ENCODE data around the gene KCNJ14.

The KCNJ14 gene

DNA sequence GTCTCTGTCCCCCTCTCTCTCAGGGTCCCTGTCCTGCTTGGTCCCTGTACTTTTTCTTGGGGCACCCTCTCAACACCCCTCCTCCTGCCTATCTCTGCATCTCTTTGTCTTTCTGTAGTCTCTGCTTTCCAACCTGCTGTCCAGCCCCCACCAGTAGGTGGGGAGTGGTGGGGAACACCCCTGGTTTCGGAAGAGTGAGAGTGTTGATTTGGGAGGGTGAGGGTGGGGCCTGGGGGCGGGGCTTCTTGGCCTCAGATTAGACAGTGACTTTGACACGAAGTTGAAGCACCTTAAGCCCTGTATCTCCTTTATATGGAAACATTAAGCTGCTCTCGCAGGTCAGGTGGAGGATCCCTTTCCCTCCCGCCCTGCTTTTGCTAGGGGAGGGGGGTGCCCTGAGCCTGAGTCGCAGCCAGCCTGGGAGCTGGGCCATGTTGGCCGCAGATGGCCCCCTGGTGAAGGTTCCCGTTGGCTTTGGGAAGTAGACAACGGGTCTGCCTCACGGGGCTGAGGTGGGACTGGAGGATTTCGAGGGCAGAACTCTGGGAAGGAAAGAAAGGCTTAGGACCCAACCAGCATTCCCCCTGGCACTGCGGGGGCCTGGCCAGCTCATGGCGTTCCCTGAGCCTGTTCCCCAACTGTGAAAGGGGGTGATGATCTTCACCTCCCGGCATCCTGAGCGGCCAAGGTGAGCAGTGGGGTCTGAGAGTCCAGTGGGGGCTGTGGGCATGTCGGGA, at the start of gene KCNJ14:
TSS of gene KCNJ14 (plus strand) at position 404 of the 737 bp plus-strand sequence. CDS start 6,151 bp downstream, outside the sequence.
- Histone ChIP-seq H3K27ac (no peak within 1 kb of the TSS), H3K27me3 (no peaks in the 10 kb centered on the region), H3K36me3 (peaks cover 33 to 69% (median 49%) of the 10 kb centered on the region in 3 donors), H3K9me3 (no peaks in the 10 kb centered on the region), H3K4me3 (no peak within 1 kb of the TSS), H3K4me1 (no peaks in the 10 kb centered on the region)
- DNase-seq: no peak
- intact Hi-C loops (cut with DNase I; ENCODE audit: low total_unique reads): no loop called here
- TF ChIP-seq, protein P1, sequence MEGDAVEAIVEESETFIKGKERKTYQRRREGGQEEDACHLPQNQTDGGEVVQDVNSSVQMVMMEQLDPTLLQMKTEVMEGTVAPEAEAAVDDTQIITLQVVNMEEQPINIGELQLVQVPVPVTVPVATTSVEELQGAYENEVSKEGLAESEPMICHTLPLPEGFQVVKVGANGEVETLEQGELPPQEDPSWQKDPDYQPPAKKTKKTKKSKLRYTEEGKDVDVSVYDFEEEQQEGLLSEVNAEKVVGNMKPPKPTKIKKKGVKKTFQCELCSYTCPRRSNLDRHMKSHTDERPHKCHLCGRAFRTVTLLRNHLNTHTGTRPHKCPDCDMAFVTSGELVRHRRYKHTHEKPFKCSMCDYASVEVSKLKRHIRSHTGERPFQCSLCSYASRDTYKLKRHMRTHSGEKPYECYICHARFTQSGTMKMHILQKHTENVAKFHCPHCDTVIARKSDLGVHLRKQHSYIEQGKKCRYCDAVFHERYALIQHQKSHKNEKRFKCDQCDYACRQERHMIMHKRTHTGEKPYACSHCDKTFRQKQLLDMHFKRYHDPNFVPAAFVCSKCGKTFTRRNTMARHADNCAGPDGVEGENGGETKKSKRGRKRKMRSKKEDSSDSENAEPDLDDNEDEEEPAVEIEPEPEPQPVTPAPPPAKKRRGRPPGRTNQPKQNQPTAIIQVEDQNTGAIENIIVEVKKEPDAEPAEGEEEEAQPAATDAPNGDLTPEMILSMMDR (IDR thresholded peaks at IDR 0.05): no peak

DNA sequence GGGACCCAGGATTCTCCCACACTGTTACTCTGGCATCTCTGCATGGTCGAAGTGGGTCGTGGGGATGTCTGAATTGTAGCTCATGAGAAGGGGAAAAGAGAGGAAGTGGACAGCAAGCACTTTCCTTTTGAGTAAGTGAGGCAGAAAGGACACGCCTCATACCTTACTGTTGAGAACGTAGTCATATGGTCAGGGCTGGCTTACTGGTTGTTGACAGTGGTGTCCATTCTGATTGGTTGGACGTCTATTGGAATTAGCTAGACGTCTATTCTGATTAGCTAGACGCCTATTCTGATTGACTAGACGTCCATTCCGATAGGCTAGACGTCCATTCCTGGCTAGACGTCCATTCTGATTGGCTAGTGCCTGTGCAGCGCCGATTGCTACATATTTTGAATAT, 49.5 kb upstream of the KCNJ14 start:
- Histone ChIP-seq H3K36me3 (peaks cover 0 to 4% (median 0%) of the 10 kb centered on the region in 3 donors), H3K27me3 (peaks cover 0 to 37% of the 10 kb centered on the region in 2 donors), H3K9me3 (no peaks in the 10 kb centered on the region), H3K27ac (no peak overlapping the region), H3K4me1 (no peaks in the 10 kb centered on the region), H3K4me3 (no peak overlapping the region)
- intact Hi-C loops (cut with DNase I; ENCODE audit: low total_unique reads): loop anchor here (5.0 kb wide), 1 partner anchor 386 kb away; no protein-coding TSS in a partner anchor
- DNase-seq: no peak
- TF ChIP-seq, protein P1 (IDR thresholded peaks at IDR 0.05): no peak

DNA sequence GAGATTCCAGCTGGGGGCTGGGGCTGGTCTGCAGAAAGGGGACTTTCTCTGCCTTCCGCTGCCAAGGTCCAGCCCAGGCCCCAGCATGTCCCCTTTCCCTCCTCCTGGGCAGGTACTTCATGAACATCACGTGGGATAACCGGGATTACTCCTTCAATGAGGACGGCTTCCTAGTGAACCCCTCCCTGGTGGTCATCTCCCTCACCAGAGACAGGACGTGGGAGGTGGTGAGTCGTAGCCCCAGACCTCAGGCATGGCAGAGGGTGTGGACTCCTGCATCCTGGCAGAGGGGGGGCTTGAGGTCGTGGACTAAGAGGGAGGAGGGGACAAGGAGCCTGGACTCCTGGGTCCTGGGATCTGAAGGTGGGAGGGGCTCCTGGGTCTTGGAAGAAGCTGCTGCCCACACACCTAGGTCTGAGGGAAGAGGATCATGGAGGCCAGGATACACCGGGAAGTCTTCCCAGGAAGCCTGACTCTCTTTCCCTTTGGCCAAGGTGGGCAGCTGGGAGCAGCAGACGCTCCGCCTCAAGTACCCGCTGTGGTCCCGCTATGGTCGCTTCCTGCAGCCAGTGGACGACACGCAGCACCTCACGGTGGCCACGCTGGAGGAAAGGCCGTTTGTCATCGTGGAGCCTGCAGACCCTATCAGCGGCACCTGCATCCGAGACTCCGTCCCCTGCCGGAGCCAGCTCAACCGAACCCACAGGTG, 41.3 kb upstream of the KCNJ14 start:
- H3K4me1 ChIP-seq: peaks cover 0 to 16% (median 6%) of the 10 kb centered on the region in 4 donors
- no peak for DNase-seq
- no peak overlapping the region for H3K27ac ChIP-seq
- no peaks in the 10 kb centered on the region for H3K9me3 ChIP-seq
- H3K36me3 ChIP-seq: no peaks in the 10 kb centered on the region
- intact Hi-C loops (cut with DNase I; ENCODE audit: low total_unique reads): loop anchor here (1.0 kb wide), 1 partner anchor 27 kb away; no protein-coding TSS in a partner anchor
- H3K27me3 ChIP-seq: peaks cover 0 to 56% of the 10 kb centered on the region in 2 donors
- H3K4me3 ChIP-seq: no peak overlapping the region
- TF ChIP-seq, protein P1 (IDR thresholded peaks at IDR 0.05): no peak

DNA sequence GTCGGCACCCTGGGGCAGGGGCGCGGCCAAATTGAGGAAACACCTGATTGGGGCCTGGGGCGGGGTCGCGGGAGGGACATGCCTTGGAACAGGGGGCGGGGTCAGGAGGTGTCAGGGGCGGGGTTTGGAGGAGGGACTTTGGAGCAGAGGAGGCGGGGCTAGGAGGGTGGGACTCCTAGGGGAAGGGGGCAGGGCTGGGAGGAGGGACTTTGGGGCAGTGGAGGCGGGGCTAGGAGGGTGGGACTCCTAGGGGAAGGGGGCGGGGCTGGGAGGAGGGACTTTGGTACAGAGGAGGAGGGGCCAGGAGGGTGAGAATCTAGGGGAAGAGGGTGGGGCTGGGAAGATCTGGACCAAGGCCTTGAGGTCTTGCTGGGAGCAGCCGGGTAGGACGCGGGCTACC, 40.0 kb upstream of the KCNJ14 start:
- peaks cover 0 to 49% of the 10 kb centered on the region in 2 donors for H3K27me3 ChIP-seq
- H3K27ac ChIP-seq: no peak overlapping the region
- H3K4me1 ChIP-seq: peaks cover 0 to 16% (median 6%) of the 10 kb centered on the region in 4 donors
- no peaks in the 10 kb centered on the region for H3K36me3 ChIP-seq
- H3K9me3 ChIP-seq: no peaks in the 10 kb centered on the region
- intact Hi-C loops (cut with DNase I; ENCODE audit: low total_unique reads): no loop called here
- H3K4me3 ChIP-seq: peak overlapping the region; percentile 18 to 22
- TF ChIP-seq, protein P1 (IDR thresholded peaks at IDR 0.05): no peak
- DNase-seq: peak; percentile 75 to 82

DNA sequence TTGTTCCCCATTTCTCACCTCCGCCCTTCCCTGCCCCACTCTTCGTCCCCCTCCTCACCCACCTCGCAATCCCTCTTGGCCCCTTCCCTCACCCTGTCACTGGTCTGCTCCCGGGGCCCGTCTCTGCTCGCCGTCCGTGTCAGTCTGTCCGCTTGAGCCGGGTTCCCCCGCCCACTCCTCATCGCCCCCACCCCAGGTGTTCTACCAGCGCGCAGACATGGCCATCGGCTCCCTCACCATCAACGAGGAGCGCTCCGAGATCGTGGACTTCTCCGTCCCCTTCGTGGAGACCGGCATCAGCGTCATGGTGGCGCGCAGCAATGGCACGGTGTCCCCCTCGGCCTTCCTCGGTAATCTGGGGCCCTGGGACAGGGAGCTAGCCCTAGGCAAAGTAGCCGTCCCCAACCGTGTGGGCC, 39.6 kb upstream of the KCNJ14 start:
- no peak for DNase-seq

More for the DNA sequence above, 39.6 kb upstream of the KCNJ14 start:
- peaks cover 0 to 16% (median 6%) of the 10 kb centered on the region in 4 donors for H3K4me1 ChIP-seq
- H3K4me3 ChIP-seq: peak overlapping the region in 1 of 2 donors; percentile 22
- TF ChIP-seq, protein P1 (IDR thresholded peaks at IDR 0.05): no peak
- no peak overlapping the region for H3K27ac ChIP-seq
- H3K9me3 ChIP-seq: no peaks in the 10 kb centered on the region
- H3K27me3 ChIP-seq: peaks cover 0 to 47% of the 10 kb centered on the region in 2 donors
- no peaks in the 10 kb centered on the region for H3K36me3 ChIP-seq
- intact Hi-C loops (cut with DNase I; ENCODE audit: low total_unique reads): no loop called here

Measured in tibial artery (tissue), 4 donors.